T-helper 9 cell (primary cell): ENCODE results near the gene WBP1.
"Not testable (repeated sequence)": the region's sequence is repeated elsewhere in the genome, so short reads cannot be mapped to it uniquely, and the experiment has no call there.

Experiments
- DNase-seq: peaks from one replicate; pipeline ENCODE4 v3.0.0-alpha.2; 2020
- total RNA-seq, 2 donors: gene quantifications; one replicate each; lab custom pipeline; 2026; lab: John Stamatoyannopoulos, UW

WBP1 gene
- 9.2 to 14.2 reads per million in 2 donors for total RNA-seq

- DNase-seq, result peak; percentile 96
Observed at GRCh38 chr2:74458132-74458937, at the start of gene WBP1. Gene WBP1, plus strand, starts transcription at chr2:74458438. Its CDS starts 165 bp downstream, at chr2:74458603.

- DNase-seq, result no peak
Observed at GRCh38 chr2:74413001-74413698, 45.1 kb upstream of the WBP1 start.

- no peak for DNase-seq
Observed at GRCh38 chr2:74414441-74414840, 43.8 kb upstream of the WBP1 start.

- DNase-seq, result no peak
Observed at GRCh38 chr2:74414881-74415761, 43.1 kb upstream of the WBP1 start.

GRCh38 chr2:74415762-74416395 lies 42.4 kb upstream of the WBP1 start:
- DNase-seq, result no peak

- no peak for DNase-seq
Observed at GRCh38 chr2:74416778-74417177, 41.5 kb upstream of the WBP1 start.

- DNase-seq, result no peak
Observed at GRCh38 chr2:74417197-74417596, 41.0 kb upstream of the WBP1 start.

GRCh38 chr2:74417763-74418162 lies 40.5 kb upstream of the WBP1 start:
- DNase-seq, result no peak

GRCh38 chr2:74418312-74418711 lies 39.9 kb upstream of the WBP1 start:
- DNase-seq, result no peak

GRCh38 chr2:74419345-74419744 lies 38.9 kb upstream of the WBP1 start:
- no peak for DNase-seq

- no peak for DNase-seq
Observed at GRCh38 chr2:74420006-74420405, 38.2 kb upstream of the WBP1 start.

GRCh38 chr2:74420443-74421103 lies 37.7 kb upstream of the WBP1 start:
- DNase-seq, result not testable (repeated sequence)

- peak; percentile 85 for DNase-seq
Observed at GRCh38 chr2:74421221-74421870, 36.9 kb upstream of the WBP1 start, which contains the start of the genes C2orf81 and WDR54. Gene C2orf81, minus strand, starts transcription at chr2:74421619. Its CDS starts 59 bp downstream, at chr2:74421560. Gene WDR54, plus strand, starts transcription at chr2:74421730. Its CDS starts 424 bp downstream, at chr2:74422154.

GRCh38 chr2:74423231-74424095 lies 34.8 kb upstream of the WBP1 start:
- no peak for DNase-seq

- no peak for DNase-seq
Observed at GRCh38 chr2:74424139-74424992, 33.9 kb upstream of the WBP1 start.

GRCh38 chr2:74424995-74425406 lies 33.2 kb upstream of the WBP1 start:
- DNase-seq, result no peak

GRCh38 chr2:74425523-74425922 lies 32.7 kb upstream of the WBP1 start:
- DNase-seq, result no peak

GRCh38 chr2:74426181-74426758 lies 32.0 kb upstream of the WBP1 start:
- no peak for DNase-seq

- DNase-seq, result no peak
Observed at GRCh38 chr2:74427551-74427950, 30.7 kb upstream of the WBP1 start.
